ENCODE measurements around the gene MLLT3.

Gene MLLT3

GRCh38 chr9:20377790-20378189 lies 244.5 kb downstream of the MLLT3 start:
- no peak for DNase-seq (ENCODE audit: low spot score)

GRCh38 chr9:20376731-20377375 lies 245.4 kb downstream of the MLLT3 start:
- DNase-seq (ENCODE audit: low spot score), result no peak

GRCh38 chr9:20376042-20376441 lies 246.3 kb downstream of the MLLT3 start:
- DNase-seq (ENCODE audit: low spot score), result no peak

- no peak for DNase-seq (ENCODE audit: low spot score)
These were observed 249.0 kb downstream of the MLLT3 start for GRCh38 chr9:20373263-20373662.

- DNase-seq (ENCODE audit: low spot score), result no peak
These were observed 252.9 kb downstream of the MLLT3 start for GRCh38 chr9:20369391-20369790.

GRCh38 chr9:20367855-20368254 lies 254.4 kb downstream of the MLLT3 start:
- no peak for DNase-seq (ENCODE audit: low spot score)

GRCh38 chr9:20364959-20365358 lies 257.3 kb downstream of the MLLT3 start:
- DNase-seq (ENCODE audit: low spot score), result no peak

GRCh38 chr9:20363233-20363632 lies 259.1 kb downstream of the MLLT3 start:
- no peak for DNase-seq (ENCODE audit: low spot score)

GRCh38 chr9:20361656-20362570 lies 260.4 kb downstream of the MLLT3 start:
- no peak for DNase-seq (ENCODE audit: low spot score)

GRCh38 chr9:20361229-20361628 lies 261.1 kb downstream of the MLLT3 start:
- DNase-seq (ENCODE audit: low spot score), result no peak

GRCh38 chr9:20358207-20358606 lies 264.1 kb downstream of the MLLT3 start:
- no peak for DNase-seq (ENCODE audit: low spot score)

GRCh38 chr9:20357037-20357432 lies 265.3 kb downstream of the MLLT3 start:
- DNase-seq (ENCODE audit: low spot score), result no peak

GRCh38 chr9:20356403-20357036 lies 265.8 kb downstream of the MLLT3 start:
- DNase-seq (ENCODE audit: low spot score), result peak; percentile 49

GRCh38 chr9:20355022-20355421 lies 267.3 kb downstream of the MLLT3 start:
- no peak for DNase-seq (ENCODE audit: low spot score)

GRCh38 chr9:20353931-20354652 lies 268.2 kb downstream of the MLLT3 start:
- DNase-seq (ENCODE audit: low spot score), result no peak

- no peak for DNase-seq (ENCODE audit: low spot score)
These were observed 268.8 kb downstream of the MLLT3 start for GRCh38 chr9:20353524-20353923.

- no peak for DNase-seq (ENCODE audit: low spot score)
These were observed 269.7 kb downstream of the MLLT3 start for GRCh38 chr9:20352591-20352990.

GRCh38 chr9:20351715-20352114 lies 270.6 kb downstream of the MLLT3 start:
- no peak for DNase-seq (ENCODE audit: low spot score)

- DNase-seq (ENCODE audit: low spot score), result no peak
These were observed 272.7 kb downstream of the MLLT3 start for GRCh38 chr9:20349568-20349967.

GRCh38 chr9:20343325-20343724 lies 279.0 kb downstream of the MLLT3 start:
- DNase-seq (ENCODE audit: low spot score), result no peak

- no peak for DNase-seq (ENCODE audit: low spot score)
These were observed 281.8 kb downstream of the MLLT3 start for GRCh38 chr9:20340511-20340861.

- no peak for DNase-seq (ENCODE audit: low spot score)
These were observed 286.5 kb downstream of the MLLT3 start for GRCh38 chr9:20335668-20336332.

Measured in HuH-7 (cell line).